ENCODE results near the gene PROC. TPM values are rescaled to one million over a fixed set of nuclear protein-coding genes. Genes with fewer than 3 reads are reported as not detected.

PROC gene
- total and polyA plus RNA-seq, 11 donors, result not detected

GRCh38 chr2:127421871-127422558, 3.8 kb downstream of the PROC start:
- TF ChIP-seq, protein P1, sequence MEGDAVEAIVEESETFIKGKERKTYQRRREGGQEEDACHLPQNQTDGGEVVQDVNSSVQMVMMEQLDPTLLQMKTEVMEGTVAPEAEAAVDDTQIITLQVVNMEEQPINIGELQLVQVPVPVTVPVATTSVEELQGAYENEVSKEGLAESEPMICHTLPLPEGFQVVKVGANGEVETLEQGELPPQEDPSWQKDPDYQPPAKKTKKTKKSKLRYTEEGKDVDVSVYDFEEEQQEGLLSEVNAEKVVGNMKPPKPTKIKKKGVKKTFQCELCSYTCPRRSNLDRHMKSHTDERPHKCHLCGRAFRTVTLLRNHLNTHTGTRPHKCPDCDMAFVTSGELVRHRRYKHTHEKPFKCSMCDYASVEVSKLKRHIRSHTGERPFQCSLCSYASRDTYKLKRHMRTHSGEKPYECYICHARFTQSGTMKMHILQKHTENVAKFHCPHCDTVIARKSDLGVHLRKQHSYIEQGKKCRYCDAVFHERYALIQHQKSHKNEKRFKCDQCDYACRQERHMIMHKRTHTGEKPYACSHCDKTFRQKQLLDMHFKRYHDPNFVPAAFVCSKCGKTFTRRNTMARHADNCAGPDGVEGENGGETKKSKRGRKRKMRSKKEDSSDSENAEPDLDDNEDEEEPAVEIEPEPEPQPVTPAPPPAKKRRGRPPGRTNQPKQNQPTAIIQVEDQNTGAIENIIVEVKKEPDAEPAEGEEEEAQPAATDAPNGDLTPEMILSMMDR (IDR thresholded peaks at IDR 0.05), result no peak
- TF ChIP-seq POLR2A (IDR thresholded peaks at IDR 0.05), result no peak
- H3K36me3 ChIP-seq, result no peaks in the 10 kb centered on the region
- H3K4me3 ChIP-seq, result no peak overlapping the region
- intact Hi-C loops (cut with DNase I), result loop anchor here in 1 of 10 donors (5.0 kb wide), 1 partner anchor 100 kb away; no protein-coding TSS in a partner anchor
- no peak overlapping the region for H3K27ac ChIP-seq
- DNase-seq (no peak), ATAC-seq (no peak)
- no peaks in the 10 kb centered on the region for H3K9me3 ChIP-seq
- peaks cover 0 to 17% (median 8%) of the 10 kb centered on the region in 12 donors for H3K4me1 ChIP-seq
- peaks cover 11 to 38% (median 27%) of the 10 kb centered on the region in 9 donors for H3K27me3 ChIP-seq
- 57 to 71% (median 63%) methylated on average over 6 to 16 of the region's 16 CpGs for WGBS, 4 donors

DNA sequence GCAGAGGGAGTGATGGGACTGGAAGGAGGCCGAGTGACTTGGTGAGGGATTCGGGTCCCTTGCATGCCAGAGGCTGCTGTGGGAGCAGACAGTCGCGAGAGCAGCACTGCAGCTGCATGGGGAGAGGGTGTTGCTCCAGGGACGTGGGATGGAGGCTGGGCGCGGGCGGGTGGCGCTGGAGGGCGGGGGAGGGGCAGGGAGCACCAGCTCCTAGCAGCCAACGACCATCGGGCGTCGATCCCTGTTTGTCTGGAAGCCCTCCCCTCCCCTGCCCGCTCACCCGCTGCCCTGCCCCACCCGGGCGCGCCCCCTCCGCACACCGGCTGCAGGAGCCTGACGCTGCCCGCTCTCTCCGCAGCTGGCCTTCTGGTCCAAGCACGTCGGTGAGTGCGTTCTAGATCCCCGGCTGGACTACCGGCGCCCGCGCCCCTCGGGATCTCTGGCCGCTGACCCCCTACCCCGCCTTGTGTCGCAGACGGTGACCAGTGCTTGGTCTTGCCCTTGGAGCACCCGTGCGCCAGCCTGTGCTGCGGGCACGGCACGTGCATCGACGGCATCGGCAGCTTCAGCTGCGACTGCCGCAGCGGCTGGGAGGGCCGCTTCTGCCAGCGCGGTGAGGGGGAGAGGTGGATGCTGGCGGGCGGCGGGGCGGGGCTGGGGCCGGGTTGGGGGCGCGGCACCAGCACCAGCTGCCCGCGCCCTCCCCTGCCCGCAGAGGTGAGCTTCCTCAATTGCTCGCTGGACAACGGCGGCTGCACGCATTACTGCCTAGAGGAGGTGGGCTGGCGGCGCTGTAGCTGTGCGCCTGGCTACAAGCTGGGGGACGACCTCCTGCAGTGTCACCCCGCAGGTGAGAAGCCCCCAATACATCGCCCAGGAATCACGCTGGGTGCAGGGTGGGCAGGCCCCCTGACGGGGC, 4.6 kb downstream of the PROC start:
- intact Hi-C loops (cut with DNase I), result loop anchor here in 1 of 10 donors (5.0 kb wide), 1 partner anchor 101 kb away; no protein-coding TSS in a partner anchor
- 2 to 9% (median 5%) methylated on average over 26 to 73 of the region's 73 CpGs for WGBS, 4 donors
- peaks cover 11 to 37% (median 27%) of the 10 kb centered on the region in 9 donors for H3K27me3 ChIP-seq
- no peak overlapping the region for H3K27ac ChIP-seq
- H3K36me3 ChIP-seq, result no peaks in the 10 kb centered on the region
- H3K4me3 ChIP-seq, result peak overlapping the region in 9 of 12 donors; percentile 9 to 42 (median 29)
- DNase-seq (no peak), ATAC-seq (peak in 1 of 4 donors; percentile 27)
- no peaks in the 10 kb centered on the region for H3K9me3 ChIP-seq
- peaks cover 0 to 17% (median 8%) of the 10 kb centered on the region in 12 donors for H3K4me1 ChIP-seq
- no peak for TF ChIP-seq POLR2A (IDR thresholded peaks at IDR 0.05)
- TF ChIP-seq, protein P1 (IDR thresholded peaks at IDR 0.05), result no peak

DNA sequence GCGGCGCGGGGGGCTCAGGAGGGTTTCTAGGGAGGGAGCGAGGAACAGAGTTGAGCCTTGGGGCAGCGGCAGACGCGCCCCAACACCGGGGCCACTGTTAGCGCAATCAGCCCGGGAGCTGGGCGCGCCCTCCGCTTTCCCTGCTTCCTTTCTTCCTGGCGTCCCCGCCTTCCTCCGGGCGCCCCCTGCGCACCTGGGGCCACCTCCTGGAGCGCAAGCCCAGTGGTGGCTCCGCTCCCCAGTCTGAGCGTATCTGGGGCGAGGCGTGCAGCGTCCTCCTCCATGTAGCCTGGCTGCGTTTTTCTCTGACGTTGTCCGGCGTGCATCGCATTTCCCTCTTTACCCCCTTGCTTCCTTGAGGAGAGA, 5.2 kb downstream of the PROC start:
- H3K27ac ChIP-seq, result no peak overlapping the region
- DNase-seq (no peak), ATAC-seq (peak in 1 of 4 donors; percentile 47)
- H3K4me3 ChIP-seq, result peak overlapping the region in 9 of 12 donors; percentile 9 to 42 (median 29)
- 2 to 3% (median 2%) methylated on average over 23 to 29 of the region's 29 CpGs for WGBS, 4 donors
- H3K9me3 ChIP-seq, result no peaks in the 10 kb centered on the region
- H3K36me3 ChIP-seq, result no peaks in the 10 kb centered on the region
- TF ChIP-seq, protein P1 (IDR thresholded peaks at IDR 0.05), result no peak
- TF ChIP-seq POLR2A (IDR thresholded peaks at IDR 0.05), result no peak
- peaks cover 11 to 37% (median 27%) of the 10 kb centered on the region in 9 donors for H3K27me3 ChIP-seq
- intact Hi-C loops (cut with DNase I), result loop anchor here in 1 of 10 donors (5.0 kb wide), 1 partner anchor 101 kb away; no protein-coding TSS in a partner anchor
- H3K4me1 ChIP-seq, result peaks cover 0 to 17% (median 8%) of the 10 kb centered on the region in 12 donors

Measured in heart left ventricle (tissue), 16 donors.